ENCODE data around the gene CRCP.
"Not testable (repeated sequence)": the region's sequence is repeated elsewhere in the genome, so short reads cannot be mapped to it uniquely, and the experiment has no call there.

The CRCP gene

GRCh38 chr7:66156035-66156434, 41.4 kb downstream of the CRCP start:
- not testable (repeated sequence) for DNase-seq (ENCODE audit: low spot score)

DNA sequence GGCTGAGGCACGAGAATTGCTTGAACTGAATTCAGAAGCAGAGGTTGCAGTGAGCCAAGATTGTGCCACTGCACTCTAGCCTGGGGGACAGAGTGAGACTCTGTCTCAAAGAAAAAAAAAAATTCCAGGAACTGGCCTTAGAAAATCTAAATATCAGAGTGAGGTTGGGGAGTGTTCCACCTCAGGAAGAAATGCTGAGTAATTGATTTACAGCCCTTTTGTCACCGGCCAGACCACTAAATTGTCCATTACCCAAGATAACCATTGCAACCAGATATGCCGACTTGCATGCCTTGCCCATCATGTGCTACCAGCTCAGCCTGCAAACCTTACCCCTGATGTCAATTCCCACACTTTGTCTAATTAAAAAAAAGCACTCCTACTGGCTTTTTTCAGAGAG, 42.4 kb downstream of the CRCP start:
- DNase-seq (ENCODE audit: low spot score) = no peak

DNA sequence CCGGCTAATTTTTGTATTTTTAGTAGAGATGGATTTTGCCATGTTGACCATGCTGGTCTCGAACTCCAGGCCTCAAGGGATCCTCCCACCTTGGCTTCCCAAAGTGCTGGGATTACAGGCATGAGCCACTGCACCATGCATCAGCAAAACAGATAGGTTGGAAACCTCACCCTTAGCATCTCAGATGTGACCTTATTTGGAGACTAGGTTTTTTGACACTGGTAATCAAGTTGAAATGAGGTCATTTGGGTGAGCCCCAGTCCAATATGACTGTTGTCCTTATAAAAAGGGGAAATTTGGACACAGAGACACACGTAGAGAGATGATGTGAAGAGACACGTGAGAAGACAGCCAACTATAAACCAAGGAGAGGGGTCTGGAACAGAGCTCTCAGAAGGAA, 48.0 kb downstream of the CRCP start:
- no peak for DNase-seq (ENCODE audit: low spot score)

DNA sequence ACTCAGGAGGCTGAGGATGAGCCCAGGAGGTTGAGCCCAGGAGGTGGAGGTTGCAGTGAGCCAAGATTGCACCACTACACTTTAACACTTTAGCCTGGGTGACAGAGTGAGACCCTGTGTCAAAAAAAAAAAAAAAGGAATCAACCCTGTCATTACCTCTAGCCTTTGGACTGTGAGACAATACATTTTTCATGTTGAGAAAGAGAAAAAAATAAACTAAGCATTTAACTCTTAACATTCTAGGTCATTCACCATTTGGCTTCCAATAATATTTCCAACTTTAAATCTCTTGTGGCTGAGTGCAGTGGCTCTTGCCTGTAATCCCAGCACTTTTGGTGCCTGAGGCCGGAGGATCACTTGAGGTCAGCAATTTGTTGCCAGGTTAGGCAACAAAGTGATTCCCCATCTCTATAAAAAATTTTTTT, 48.6 kb downstream of the CRCP start:
- DNase-seq (ENCODE audit: low spot score) = no peak

- no peak for DNase-seq (ENCODE audit: low spot score)
Measured at GRCh38 chr7:66164356-66164755, 49.7 kb downstream of the CRCP start.

DNA sequence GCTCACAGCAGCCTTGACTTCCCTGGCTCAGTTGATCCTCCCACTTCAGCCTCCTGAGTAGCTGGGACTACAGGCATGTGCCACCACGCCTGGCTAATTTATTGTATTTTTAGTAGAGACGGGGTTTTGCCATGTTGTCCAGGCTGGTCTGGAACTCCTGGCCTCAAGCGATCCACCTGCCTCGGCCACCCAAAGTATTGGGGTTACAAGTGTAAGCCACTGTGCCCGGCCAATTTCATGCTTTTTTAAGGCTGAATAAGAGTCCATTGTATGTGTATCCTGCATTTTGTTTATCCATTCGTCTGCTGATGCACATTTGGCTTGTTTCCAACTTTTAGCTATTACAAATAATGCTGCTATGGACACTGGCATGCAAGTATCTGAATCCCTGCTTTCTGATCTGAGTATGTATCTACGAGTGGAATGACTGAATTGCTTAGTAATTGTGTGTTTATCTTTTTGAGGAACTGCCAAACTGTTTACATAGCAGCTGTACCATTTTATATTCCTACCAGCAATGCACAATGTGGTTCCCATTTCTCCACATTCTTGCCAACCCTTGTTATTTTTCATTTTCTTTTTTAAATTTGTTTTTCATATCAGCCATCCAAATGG, 53.2 kb downstream of the CRCP start:
- DNase-seq (ENCODE audit: low spot score) = no peak

- DNase-seq (ENCODE audit: low spot score) = no peak
Measured at GRCh38 chr7:66169616-66170015, 55.0 kb downstream of the CRCP start.

DNA sequence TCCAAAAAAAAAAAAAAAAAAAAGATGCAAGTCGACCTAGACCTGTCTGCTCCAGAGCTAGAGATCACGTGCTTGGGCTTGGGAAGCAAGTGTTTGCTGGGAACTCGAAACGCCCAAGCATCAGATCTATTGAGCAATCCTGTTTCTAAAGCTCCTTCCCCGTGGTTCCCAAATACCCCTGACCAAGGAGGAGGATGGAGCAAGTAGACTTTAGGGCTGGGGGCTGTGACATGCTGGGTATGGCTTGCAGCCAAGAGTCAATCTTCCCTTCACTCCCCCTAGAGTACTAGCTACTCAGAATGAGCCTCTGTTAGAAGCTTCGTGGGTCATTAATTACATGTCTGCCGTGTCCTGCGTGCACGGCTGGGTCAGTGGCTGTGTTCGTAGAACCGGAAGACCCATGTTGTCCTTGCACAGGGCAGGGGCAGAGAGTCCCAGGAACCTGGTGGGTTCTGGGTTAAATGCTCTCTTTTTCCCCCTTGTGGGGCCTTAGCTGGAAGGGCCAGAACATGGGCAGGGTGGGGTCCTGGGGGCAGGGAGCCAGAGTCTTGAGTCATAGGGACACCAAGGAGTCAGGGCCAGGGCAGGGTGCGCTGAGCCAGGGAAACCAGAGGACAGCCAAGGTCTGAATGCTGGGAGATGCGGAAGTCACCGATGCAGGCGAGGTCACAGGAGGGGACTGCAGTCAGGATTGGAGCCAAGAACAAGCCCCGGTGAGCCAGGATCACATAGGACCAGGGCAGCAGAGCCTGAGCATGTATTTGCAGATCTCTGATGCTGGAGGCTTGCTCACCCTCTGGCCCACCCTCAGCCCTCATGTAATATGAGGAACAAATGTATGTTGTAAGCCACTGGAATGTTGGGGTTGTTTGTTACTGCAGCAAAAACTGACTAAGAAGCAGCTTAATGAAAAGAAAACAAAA, 55.9 kb downstream of the CRCP start:
- no peak for DNase-seq (ENCODE audit: low spot score)

GRCh38 chr7:66172536-66173401, 58.1 kb downstream of the CRCP start:
- DNase-seq (ENCODE audit: low spot score) = not testable (repeated sequence)

DNA sequence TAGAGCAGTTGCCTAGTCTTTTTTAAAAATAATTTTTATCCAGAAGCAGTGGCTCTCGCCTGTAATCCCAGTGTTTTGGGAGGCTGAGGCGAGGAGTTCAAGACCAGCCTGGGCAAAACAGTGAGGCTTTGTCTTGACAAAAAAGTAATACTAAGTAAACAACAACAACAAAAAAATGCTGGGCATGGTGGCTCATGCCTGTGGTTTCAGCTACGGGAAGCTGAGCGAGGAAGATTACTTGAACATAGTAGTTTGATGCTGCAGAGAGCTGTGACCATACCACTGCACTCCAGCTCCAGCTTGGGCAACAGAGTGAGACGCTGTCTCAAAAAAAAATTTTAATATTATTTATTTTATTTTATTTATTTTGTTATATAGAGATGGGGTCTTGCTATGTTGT, 59.2 kb downstream of the CRCP start:
- no peak for DNase-seq (ENCODE audit: low spot score)

DNA sequence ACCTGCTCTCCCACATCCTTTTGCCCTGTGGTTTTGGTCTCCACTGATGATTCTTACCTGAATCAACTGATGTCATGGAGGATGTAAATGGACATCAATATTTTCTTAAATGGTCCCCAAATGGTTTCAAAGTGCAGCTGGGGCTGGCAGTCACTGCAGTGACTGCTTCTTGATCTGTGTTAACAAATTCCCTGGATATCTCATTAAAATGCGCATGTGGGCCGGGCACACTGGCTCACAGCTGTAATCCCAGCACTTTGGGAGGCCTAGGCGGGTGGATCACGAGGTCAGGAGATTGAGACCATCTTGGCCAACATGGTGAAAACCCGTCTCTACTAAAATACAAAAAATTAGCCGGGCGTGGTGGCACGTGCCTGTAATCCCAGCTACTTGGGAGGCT, 60.4 kb downstream of the CRCP start:
- DNase-seq (ENCODE audit: low spot score) = not testable (repeated sequence)

DNA sequence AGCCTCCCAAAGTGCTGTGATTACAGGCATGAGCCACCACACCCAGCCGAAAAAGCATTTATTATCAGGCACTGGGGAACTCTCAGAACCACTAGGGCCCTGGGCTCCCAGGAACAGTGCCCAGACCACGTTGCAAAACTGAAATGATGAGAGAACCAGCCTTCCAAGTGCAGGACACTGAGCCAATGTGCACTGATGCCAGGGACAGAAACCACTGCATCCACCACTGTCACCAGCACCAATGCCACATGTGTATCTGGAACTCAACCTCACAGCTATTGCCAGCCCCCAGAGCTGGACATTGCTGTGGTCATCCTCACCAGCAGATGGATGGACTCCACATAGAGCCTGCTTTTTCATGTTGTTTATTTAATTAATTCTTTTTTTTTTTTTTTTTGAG, 62.3 kb downstream of the CRCP start:
- no peak for DNase-seq (ENCODE audit: low spot score)

DNA sequence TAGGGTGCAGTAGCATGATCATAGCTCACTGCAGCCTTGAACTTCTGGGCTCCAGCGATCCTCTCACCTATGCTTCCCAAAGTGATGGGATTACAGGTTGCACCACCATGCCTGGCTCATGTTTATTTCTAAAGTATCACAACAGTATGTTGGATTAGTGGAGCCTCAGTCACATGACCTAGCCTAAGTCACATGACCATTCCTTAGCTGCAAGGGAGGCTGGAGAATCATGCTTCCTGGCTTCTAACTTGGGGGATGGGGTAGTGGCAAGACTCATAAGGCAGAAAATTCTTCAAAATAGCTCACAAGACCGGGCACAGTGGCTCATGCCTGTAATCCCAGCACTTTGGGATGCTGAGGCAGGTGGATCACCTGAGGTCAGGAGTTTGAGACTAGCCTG, 63.6 kb downstream of the CRCP start:
- no peak for DNase-seq (ENCODE audit: low spot score)

GRCh38 chr7:66181329-66181728, 66.7 kb downstream of the CRCP start:
- DNase-seq (ENCODE audit: low spot score) = no peak

DNA sequence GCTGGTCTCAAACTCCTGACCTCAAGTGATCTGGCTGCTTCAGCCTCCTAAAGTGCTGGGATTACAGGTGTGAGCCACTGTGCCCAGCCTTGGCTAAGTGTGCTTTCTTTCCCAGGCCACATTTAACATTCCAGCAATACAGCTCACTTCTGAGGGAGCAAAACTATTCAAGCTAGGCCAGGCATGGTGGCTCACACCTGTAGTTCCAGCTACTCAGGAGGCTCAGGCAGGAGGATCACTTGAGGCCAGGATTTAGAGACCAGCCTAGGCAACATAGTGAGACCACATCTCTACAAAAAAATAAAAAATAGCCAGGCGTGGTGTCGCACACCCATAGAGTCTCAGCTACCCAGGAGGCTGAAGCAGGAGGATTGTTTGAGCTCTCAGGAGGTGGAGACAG, 67.2 kb downstream of the CRCP start:
- no peak for DNase-seq (ENCODE audit: low spot score)

DNA sequence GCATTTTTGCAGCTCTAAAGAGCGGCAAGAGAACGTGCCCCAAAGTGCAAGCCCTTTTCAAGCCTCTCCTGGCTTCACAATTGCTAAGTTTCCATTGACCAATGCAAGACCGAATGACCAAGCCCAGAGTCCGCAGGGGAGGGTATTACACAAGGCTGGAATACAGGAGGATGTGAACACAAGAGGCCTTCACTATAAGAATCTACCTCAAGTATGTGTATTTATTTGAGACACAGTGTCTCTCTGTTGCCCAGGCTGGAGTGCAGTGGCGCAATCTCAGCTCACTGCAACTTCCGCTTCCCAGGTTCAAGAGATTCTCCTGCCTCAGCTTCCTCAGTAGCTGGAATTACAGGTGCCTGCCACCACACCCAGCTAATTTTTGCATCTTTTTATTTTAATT, 68.3 kb downstream of the CRCP start:
- DNase-seq (ENCODE audit: low spot score) = no peak

- no peak for DNase-seq (ENCODE audit: low spot score)
Measured at GRCh38 chr7:66183700-66184099, 69.1 kb downstream of the CRCP start.

DNA sequence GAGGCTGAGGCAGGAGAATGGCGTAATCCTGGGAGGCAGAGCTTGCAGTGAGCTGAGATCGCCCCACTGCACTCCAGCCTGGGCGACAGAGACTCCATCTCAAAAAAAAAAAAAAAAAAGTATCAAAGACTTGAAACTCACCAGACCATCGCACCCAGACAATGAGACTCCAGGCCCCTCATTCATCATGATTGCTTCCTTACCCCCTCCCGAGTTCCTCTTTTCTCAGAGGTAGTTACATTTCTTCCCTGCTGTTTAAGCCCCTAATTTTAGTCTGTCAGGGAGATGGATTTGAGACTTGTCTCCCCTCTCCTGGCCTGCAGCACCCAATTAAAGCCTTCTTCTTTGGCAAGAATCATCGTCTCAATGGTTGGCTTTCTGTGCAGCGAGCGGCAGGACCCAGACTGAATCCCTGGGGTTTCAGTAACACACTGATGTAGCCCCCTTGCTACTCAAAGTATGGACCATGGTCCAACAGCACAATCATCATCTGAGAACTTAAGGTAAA, 71.1 kb downstream of the CRCP start:
- DNase-seq (ENCODE audit: low spot score) = no peak

DNA sequence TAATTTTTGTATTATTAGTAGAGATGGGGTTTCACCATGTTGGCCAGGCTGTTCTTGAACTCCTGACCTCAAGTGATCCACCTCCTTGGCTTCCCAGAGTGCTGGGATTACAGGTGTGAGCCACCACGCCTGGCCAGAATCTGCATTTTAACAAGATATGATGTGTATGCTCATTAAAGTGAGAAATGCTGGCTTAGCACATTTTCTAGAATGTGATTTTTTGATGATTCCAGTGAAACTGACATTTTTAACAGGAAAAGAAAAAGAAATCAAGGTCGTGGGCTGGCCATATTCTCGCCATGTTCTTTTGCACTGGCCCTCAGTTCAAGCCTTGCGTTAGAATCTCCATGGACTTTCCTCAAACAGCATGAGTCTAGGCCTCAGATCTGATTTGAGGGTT, 72.3 kb downstream of the CRCP start:
- no peak for DNase-seq (ENCODE audit: low spot score)

DNA sequence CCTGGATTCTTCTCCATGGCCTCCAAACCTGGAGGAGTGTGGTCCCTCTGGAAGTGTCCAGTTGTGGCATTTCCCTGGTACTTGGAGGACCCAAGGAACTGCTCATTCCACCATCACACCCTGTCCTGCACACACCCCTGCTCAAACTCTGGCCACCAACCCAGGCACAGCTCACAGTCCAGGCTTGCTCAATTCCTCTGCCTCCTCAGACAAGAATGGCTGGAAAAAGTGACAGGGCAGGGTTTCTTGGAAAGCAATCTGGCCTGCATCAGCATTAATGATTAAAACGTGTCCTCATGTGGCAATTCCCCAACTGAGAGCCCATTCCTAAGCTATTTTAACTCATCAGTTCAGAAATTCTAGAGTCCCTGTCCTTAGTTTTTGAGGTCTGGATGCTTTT, 73.3 kb downstream of the CRCP start:
- no peak for DNase-seq (ENCODE audit: low spot score)

- no peak for DNase-seq (ENCODE audit: low spot score)
Measured at GRCh38 chr7:66188645-66189044, 74.0 kb downstream of the CRCP start.
